B cell (primary cell): ENCODE results near the gene SH3TC1.

Experiments
- CTCF ChIP-seq: fragments of 200-600 bp; IDR thresholded peaks from one replicate; pipeline ENCODE4 v1.8.0; 2022; ENCODE audit warnings: antibody characterized with exemption, mild to moderate bottlenecking
- EZH2 ChIP-seq: IDR thresholded peaks from 2 replicates; pipeline ENCODE4 v1.6.1; 2012; ENCODE audit warnings: borderline replicate concordance, low read depth, mild to moderate bottlenecking, moderate library complexity, low read length; ENCODE audit not compliant: insufficient read depth, poor library complexity, severe bottlenecking

GRCh38 chr4:8164687-8165086 is 34.4 kb upstream of the SH3TC1 start:
- TF ChIP-seq CTCF, result no peak
- no peak for TF ChIP-seq EZH2
